ENCODE results near the gene SPATS2L.

DNA sequence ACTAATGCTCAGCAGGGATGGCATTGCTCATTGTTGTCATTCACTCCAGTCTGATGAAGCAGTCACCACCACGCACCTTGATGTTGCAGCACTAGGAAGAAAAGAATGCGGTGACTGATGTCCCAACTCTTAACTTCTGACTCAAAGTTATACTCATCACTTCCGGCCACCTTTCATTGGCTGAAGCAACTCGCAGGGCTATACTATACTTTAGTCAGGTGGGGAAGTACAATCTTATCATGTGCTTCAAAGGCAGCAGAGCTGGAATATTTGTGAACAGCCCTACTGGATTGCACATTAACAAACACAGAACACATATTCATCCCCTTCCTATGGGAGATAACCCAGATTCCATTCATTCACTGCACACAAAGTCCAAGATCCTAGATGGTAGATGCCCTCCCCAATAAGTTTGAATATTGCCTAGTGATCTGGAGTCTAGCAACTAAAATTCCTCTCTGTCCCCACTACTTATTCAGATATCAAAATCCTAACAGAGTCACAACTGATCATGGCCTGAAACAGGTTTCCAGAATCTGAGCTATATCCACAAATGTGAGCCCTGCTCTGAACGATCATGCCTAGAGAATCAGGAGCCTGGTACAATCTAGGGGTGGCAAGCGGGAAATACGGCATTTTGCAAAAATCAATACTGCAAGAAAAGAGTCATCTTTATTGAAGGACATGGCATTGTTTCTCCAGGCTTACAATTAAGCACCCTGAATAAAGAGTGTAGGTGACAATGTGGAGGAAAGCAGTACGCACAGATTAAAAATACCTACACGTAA, 3.4 kb upstream of the SPATS2L start:
- TF ChIP-seq CENPT (CRISPR knock-in tag; IDR thresholded peaks at IDR 0.05; ENCODE audit: low read depth) (no peak), ZNF7 (CRISPR knock-in tag; IDR thresholded peaks at IDR 0.05) (no peak; the same call in 1 of the 2 replicates), ZNF510 (CRISPR knock-in tag; IDR thresholded peaks at IDR 0.05; ENCODE audit: low read depth) (no peak), ZNF335 (CRISPR knock-in tag; IDR thresholded peaks at IDR 0.05) (peak; percentile 71; the same call in 1 of the 2 replicates)
- TF ChIP-seq, protein P1, sequence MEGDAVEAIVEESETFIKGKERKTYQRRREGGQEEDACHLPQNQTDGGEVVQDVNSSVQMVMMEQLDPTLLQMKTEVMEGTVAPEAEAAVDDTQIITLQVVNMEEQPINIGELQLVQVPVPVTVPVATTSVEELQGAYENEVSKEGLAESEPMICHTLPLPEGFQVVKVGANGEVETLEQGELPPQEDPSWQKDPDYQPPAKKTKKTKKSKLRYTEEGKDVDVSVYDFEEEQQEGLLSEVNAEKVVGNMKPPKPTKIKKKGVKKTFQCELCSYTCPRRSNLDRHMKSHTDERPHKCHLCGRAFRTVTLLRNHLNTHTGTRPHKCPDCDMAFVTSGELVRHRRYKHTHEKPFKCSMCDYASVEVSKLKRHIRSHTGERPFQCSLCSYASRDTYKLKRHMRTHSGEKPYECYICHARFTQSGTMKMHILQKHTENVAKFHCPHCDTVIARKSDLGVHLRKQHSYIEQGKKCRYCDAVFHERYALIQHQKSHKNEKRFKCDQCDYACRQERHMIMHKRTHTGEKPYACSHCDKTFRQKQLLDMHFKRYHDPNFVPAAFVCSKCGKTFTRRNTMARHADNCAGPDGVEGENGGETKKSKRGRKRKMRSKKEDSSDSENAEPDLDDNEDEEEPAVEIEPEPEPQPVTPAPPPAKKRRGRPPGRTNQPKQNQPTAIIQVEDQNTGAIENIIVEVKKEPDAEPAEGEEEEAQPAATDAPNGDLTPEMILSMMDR (CRISPR knock-in tag; IDR thresholded peaks at IDR 0.05), result no peak
- TF ChIP-seq, protein P2, sequence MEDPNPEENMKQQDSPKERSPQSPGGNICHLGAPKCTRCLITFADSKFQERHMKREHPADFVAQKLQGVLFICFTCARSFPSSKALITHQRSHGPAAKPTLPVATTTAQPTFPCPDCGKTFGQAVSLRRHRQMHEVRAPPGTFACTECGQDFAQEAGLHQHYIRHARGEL (CRISPR knock-in tag; IDR thresholded peaks at IDR 0.05), result no peak
- TF ChIP-seq, protein P3, sequence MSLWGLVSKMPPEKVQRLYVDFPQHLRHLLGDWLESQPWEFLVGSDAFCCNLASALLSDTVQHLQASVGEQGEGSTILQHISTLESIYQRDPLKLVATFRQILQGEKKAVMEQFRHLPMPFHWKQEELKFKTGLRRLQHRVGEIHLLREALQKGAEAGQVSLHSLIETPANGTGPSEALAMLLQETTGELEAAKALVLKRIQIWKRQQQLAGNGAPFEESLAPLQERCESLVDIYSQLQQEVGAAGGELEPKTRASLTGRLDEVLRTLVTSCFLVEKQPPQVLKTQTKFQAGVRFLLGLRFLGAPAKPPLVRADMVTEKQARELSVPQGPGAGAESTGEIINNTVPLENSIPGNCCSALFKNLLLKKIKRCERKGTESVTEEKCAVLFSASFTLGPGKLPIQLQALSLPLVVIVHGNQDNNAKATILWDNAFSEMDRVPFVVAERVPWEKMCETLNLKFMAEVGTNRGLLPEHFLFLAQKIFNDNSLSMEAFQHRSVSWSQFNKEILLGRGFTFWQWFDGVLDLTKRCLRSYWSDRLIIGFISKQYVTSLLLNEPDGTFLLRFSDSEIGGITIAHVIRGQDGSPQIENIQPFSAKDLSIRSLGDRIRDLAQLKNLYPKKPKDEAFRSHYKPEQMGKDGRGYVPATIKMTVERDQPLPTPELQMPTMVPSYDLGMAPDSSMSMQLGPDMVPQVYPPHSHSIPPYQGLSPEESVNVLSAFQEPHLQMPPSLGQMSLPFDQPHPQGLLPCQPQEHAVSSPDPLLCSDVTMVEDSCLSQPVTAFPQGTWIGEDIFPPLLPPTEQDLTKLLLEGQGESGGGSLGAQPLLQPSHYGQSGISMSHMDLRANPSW (CRISPR knock-in tag; IDR thresholded peaks at IDR 0.05; ENCODE audit: borderline replicate concordance), result no peak; the same call in 1 of the 2 replicates
- TF ChIP-seq, protein P4, sequence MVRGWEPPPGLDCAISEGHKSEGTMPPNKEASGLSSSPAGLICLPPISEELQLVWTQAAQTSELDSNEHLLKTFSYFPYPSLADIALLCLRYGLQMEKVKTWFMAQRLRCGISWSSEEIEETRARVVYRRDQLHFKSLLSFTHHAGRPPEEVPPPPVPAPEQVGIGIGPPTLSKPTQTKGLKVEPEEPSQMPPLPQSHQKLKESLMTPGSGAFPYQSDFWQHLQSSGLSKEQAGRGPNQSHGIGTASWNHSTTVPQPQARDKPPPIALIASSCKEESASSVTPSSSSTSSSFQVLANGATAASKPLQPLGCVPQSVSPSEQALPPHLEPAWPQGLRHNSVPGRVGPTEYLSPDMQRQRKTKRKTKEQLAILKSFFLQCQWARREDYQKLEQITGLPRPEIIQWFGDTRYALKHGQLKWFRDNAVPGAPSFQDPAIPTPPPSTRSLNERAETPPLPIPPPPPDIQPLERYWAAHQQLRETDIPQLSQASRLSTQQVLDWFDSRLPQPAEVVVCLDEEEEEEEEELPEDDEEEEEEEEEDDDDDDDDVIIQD (CRISPR knock-in tag; IDR thresholded peaks at IDR 0.05; ENCODE audit: low read depth), result peak; percentile 98; the same call in 1 of the 2 replicates
